ENCODE results near the gene NUDC.
"Not testable (repeated sequence)": the region's sequence is repeated elsewhere in the genome, so short reads cannot be mapped to it uniquely, and the experiment has no call there.

The NUDC gene

DNA sequence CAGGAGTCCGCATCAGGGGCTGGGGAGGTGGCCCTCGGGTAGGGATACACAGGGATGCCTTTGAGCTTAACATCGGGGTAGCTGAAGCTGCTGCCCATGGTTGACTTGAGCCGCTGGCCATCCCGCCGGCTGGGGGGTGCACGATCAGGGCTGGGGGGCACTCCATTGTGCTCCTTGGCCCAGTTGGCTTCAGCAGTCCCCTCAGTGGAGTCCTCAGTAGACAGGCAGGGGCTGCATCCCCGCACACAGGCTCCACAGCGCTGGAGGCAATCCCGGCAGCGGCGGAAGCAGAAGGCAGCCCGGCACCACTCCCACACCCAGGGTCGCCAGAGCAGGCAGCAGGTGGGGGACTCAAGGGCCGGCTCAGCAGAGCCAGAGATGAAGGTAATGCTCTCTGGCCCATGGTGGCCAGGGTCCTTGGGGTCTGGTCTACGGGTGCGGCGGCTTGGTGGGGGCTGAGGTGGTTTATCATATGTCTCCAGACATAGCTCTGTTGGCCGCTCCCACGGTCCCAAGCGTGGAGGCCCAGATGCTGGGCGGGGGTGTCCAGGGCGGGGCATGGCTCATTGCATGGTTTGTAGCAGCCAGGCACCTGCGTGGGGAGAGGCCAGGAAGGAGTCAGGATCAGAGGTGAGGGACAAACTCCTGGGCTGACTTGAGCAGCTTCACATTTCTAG is 30.4 kb downstream of the NUDC start:
- DNase-seq: no peak

DNA sequence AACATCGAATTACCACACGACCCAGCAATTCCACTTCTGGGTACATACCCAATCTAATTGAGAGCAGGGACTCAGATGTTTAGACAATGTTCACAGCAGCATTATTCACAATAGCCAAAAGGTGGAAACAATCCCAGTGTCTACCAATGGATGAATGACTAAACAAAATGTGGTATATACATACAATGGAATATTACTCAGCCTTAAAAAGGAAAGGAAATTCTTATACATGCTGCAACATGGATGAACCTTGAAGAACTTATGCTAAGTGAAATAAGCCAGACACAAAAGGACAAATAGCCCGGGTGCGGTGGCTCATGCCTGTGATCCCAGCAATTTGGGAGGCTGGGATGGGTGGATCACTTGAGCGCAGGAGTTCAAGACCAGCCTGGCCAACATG is 31.8 kb downstream of the NUDC start:
- DNase-seq: no peak

DNA sequence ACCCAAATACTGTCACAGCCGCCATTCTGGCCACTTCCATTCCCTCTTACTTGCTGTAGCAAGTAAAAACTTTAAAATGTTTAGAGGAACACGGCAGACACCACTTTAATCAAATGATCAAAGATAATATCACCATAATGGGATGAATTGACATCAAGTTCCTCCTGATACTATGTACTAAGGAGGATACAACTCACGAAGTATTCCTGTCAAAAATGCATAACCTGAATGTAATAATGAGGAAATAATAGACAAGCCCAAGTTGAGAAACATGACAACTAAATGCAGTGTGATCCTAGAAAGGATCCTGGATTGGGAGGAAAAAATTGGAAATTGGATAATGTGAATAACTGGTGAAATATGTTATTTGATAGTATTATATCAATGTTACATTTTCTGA is 34.8 kb downstream of the NUDC start:
- DNase-seq: no peak

DNA sequence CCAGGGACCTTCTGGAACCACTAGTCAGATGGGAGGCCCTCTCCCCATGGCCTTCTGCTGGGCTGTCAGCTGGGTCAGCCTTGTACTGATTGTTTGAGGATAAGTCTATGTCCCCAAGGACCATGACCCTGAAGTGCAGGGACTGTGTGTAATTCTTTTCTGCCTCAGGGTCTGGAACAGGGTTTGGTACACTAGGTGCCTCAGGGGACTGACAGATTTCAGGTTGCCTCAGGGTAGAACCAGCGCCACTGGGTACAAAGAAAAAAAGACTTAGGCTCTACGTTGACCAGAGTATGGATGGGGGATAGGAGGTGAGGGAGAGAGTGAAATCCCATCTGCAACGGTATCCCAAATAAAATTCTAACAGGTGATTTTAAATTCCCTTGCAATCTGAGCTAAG is 35.8 kb downstream of the NUDC start:
- DNase-seq: no peak

GRCh38 chr1:26959270-26959669 is 37.7 kb downstream of the NUDC start:
- no peak for DNase-seq

GRCh38 chr1:26959722-26960624 is 38.4 kb downstream of the NUDC start, which contains the start of gene KDF1:
Gene KDF1, minus strand, starts transcription at chr1:26960468. Its CDS starts 8,088 bp downstream, at chr1:26952380.
- no peak for DNase-seq

GRCh38 chr1:26960625-26960966 is 39.1 kb downstream of the NUDC start:
- no peak for DNase-seq

DNA sequence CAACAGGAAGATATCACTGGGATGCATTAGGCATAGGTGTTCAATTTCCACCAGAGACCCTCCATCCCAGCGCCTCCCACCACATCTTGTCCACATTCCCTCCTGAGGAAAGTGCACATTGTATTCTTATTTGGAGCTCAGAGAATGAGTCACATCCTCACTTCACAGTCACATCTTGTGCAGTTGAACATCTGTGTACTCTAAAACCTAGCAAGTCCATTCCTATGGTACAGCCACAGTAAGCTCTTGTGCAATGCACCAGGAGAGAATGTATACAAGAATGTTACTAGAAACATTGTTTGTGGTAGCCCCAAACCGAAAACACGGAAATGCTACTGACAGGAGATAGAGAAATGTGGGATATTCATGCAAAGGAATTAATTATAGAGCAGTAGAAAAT is 40.3 kb downstream of the NUDC start:
- no peak for DNase-seq

DNA sequence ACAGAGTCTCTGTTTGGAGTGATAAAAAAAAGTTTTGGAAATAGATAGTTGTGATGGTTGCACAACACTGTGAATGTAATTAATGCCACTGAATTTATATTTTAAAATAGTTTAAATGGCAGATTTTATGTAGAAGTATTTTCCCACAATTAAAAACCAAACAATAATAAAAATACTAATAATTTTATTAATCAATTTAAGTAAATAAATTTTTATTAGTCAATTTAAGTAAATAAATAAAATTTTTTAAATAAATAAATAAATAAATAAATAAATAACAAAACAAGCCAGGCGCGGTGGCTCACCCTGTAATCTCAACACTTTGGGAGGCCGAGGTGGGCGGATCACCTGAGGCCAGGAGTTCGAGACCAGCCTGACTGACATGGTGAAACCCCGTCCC is 43.7 kb downstream of the NUDC start:
- no peak for DNase-seq

DNA sequence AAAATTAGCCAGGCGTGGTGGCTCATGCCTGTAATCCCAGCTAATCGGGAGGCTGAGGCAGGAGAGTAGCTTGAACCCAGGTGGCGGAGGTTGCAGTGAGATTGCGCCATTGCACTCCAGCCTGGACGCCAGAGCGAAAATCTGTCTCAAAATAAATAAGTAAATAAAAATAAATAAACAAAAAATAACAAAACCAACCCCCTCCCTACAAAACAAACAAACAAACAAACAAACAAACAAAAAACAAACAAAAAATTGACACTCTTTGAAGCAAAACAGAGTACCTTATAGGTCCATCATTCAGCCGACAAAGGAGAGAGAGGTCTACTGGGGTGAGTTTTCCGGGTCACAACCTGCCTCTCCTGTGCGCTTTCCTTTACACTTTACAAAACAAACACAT is 44.1 kb downstream of the NUDC start:
- no peak for DNase-seq

DNA sequence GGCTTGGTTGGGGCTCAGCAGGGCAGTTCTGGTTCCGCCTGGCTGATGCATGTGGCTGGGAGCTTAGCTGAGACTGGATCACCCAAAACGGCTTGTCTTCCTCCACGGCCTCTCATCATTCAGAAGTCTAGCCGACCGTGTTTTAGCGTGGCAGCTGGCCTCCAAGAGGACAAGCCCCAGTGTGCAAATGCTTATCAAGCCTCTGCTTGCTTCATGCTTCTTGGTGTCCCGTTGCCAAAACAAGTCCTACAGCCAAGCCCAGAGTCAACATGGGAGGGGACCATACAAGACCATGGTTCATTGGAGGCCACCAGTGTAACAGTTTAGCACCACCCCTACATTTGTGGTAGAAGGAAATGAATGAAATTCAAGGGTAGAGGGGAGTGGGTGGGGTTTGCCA is 49.3 kb downstream of the NUDC start:
- DNase-seq: no peak

DNA sequence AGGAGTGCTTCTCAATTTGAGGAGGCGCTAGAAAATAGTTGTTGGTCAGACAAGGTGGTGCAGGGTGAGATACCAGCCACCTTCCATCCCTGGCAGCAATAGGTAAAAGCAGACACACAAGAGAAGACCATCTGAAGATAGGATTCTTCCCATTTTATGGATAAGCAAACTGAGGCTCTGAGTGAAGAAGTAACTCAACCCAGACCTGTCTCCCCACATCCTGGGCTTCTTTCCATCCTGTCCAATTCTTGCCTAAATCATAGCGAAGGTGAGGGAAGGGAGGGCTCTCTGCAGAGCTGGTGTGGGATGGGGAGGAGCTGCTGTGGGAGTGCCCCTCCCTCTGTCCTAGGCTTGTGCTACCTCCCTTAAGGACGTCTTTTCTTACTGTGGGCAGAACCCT is 50.0 kb downstream of the NUDC start:
- no peak for DNase-seq

DNA sequence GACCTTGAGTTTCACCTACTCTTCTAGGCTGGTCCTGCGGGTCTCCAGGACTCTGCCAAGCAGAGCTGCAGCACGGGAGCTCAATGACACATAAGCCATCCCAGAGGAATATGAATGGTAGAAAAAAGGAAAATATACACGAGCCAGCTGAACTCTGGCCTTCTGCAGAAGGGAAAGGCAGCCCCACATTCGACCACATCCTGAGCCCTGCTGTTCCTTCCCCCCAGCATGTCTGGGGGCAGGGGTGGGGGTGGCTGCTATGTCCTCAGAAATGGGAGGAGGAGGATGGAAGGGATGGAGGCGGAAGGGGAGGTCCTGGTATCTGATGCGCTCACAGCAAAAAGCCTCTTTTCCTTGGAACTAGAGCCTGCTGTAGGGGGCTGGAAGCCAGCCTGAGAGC is 50.8 kb downstream of the NUDC start:
- DNase-seq: no peak

DNA sequence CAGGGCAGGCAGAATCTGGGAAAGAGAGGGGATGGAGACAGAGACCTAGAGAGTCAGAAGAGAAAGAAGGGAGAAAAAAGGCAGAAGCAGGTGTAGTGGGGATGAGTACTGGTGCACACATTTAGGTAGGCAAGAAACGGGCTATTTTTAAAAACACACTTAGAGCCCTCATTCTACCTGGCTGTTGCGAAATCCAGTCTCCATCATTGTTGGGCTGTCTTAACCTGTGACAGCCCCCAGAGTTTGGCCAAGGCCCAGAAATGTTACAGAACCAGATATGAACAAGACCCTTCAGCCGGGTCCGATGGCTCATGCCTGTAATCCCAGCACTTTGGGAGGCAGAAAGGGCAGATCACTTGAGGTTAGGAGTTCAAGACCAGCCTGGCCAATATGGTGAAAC is 51.3 kb downstream of the NUDC start:
- no peak for DNase-seq

GRCh38 chr1:26976621-26977510 is 55.3 kb downstream of the NUDC start:
- DNase-seq: no peak

GRCh38 chr1:26978901-26979300 is 57.4 kb downstream of the NUDC start:
- DNase-seq: no peak

GRCh38 chr1:26981146-26981846 is 59.8 kb downstream of the NUDC start:
- no peak for DNase-seq

- DNase-seq: no peak
These were observed 62.3 kb downstream of the NUDC start for GRCh38 chr1:26983863-26984262.

DNA sequence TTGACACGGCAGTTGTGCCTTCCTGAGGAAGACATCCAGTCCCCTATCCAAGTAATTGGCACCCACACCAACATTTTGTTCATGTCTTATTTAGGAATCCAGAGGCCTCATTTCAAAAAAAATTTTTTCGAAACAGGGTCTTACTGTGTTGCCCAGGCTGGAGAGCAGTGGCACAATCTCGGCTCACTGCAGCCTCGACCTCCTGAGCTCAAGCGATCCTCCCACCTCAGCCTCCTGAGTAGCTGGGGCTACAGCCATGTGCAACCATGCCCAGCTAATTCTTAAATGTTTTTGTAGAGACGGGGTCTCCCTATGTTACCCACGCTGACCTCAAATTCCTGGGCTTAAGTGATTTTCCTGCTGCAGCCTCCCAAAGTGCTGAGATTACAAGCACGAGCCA is 62.7 kb downstream of the NUDC start:
- no peak for DNase-seq

- no peak for DNase-seq
These were observed 65.1 kb downstream of the NUDC start for GRCh38 chr1:26986658-26987057.

DNA sequence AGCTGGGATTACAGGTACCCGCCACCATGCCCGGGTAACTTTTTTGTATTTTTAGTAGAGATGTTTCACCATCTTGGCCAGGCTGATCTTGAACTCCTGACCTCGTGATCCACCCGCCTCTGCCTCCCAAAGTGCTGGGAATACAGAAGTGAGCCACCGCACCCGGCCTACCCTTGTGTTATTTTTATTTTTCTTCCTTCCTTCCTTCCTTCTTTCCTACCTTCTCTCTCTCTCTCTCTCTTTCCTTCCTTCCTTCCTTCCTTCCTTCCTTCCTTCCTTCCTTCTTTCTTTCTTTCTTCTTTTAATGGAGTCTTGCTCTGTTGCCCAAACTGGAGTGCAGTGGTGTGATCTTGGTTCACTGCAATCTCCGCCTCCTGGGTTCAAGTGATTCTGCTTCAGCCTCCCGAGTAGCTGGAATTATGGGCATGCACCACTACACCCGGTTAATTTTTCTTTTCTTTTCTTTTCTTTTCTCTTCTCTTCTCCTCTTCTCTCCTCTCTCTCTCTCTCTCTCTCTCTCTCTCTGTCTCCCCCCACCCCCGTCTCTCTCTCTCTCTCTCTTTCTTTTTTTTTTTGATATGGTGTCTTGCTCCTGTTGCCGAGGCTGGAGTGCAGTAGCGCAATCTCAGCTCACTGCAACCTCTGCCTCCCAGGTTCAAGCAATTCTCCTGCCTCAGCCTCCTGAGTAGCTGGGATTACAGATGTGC is 68.0 kb downstream of the NUDC start:
- DNase-seq: not testable (repeated sequence)

Measured in right hindlimb (tissue), 1 donor.